ENCODE results near the gene SAC3D1.

The SAC3D1 gene

DNA sequence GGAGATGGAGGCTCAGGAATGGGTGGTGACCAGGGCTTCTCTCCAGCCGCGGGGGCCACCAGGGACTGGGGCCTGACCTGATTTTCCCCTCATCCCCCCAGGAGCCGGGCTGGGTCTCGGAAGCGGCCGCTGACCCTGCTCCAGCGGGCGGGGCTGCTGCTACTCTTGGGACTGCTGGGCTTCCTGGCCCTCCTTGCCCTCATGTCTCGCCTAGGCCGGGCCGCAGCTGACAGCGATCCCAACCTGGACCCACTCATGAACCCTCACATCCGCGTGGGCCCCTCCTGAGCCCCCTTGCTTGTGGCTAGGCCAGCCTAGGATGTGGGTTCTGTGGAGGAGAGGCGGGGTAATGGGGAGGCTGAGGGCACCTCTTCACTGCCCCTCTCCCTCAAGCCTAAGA lies 46.8 kb downstream of the SAC3D1 start:
- DNase-seq (ENCODE audit: low read depth in 2 of 2): no peak

DNA sequence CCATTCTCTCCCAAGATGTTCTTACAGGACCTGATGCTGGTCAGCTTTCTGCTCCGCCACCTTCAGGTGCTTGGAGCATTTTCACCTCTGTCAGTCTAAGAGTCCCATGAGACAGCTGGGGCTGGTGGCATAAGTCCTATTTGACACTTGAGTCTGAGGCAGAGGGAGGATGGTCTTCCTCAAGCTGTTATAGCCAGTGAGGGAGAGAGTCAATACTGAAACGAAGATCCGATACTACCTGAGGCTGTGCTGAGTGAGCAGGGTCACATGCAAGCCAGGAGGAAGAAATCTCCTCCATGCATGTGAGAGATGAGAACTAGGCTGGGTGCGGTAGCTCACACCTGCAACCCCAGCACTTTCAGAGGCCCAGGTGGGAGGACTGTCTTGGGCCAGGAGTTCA lies 48.6 kb downstream of the SAC3D1 start:
- no peak for DNase-seq (ENCODE audit: low read depth in 2 of 2)

DNA sequence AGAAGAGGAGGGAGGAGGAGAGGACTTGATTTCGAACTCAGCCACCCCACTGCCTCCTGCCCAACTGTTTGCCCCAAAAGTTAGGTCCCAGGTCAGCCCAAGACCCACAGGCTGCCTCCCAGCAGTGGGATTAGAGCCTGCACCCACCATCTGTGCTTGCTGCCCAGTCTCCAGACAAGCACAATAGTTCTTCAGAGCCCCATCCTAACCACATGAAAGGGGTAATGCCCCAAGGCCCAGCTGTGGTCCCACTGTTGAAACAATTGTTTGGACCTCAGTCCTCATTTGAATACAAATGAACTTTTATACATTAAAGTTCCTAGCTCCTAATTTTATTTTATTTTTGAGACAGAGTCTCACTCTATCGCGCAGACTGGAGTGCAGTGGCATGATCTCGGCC lies 49.6 kb downstream of the SAC3D1 start:
- no peak for DNase-seq (ENCODE audit: low read depth in 2 of 2)
